AG04450 (cell line): Measurements from ENCODE around the gene CD70. TPM values are rescaled to one million over a fixed set of nuclear protein-coding genes. Genes with fewer than 3 reads are reported as not detected.

Experiments
- CTCF ChIA-PET: fragments of 300-600, 350-600 bp; formaldehyde crosslinking; extraction: SDS; loops from one replicate; lab custom pipeline; 2022; ENCODE audit warnings: antibody characterized with exemption, inconsistent platforms; lab: Charles Lee
- POLR2A ChIA-PET: fragments of 350-600 bp; formaldehyde crosslinking; extraction: SDS; loops from one replicate; lab custom pipeline; 2021; ENCODE audit warnings: antibody characterized with exemption, inconsistent platforms; lab: Yijun Ruan, JAX
- DNase-seq: peaks from one replicate; pipeline ENCODE4 v3.0.0-alpha.2; 2011; ENCODE audit warnings: low read depth, low spot score
- H3K27ac ChIP-seq: one replicate; pipeline ENCODE4 v1.5.1; 2012; ENCODE audit warnings: low read depth, low read length, control low read depth
- H3K27me3 ChIP-seq: one replicate; pipeline ENCODE4 v1.6.0; 2012; ENCODE audit warnings: low read length; ENCODE audit not compliant: control insufficient read depth, insufficient read depth
- H3K4me3 ChIP-seq: 2 replicates; pipeline ENCODE4 v1.5.1; 2011; ENCODE audit warnings: mild to moderate bottlenecking, low read depth, low read length, control low read depth
- H3K9me3 ChIP-seq: 2 replicates; pipeline ENCODE4 v1.5.1; 2012; ENCODE audit warnings: low read length; ENCODE audit not compliant: control insufficient read depth, insufficient read depth
- CTCF ChIP-seq: IDR thresholded peaks from 2 replicates; pipeline ENCODE4 v1.5.1; 2011; ENCODE audit warnings: low read depth, low read length, control low read depth, inconsistent platforms
- polyA plus RNA-seq: library from polyadenylated mRNA; depleted of rRNA; stranded (reverse); fragments of >200 nt; gene quantifications from 2 replicates; pipeline ENCODE4 v1.2.3, GENCODE V29; 2011; rRNA removed
- small RNA-seq: library from RNA; depleted of rRNA; stranded (forward); fragments of <200 nt; gene quantifications from one replicate; pipeline ENCODE3, GENCODE V24; 2012; ENCODE audit warnings: low read depth; ENCODE audit not compliant: insufficient read length

The CD70 gene
- polyA plus RNA-seq, 1 experiment, result not detected

DNA sequence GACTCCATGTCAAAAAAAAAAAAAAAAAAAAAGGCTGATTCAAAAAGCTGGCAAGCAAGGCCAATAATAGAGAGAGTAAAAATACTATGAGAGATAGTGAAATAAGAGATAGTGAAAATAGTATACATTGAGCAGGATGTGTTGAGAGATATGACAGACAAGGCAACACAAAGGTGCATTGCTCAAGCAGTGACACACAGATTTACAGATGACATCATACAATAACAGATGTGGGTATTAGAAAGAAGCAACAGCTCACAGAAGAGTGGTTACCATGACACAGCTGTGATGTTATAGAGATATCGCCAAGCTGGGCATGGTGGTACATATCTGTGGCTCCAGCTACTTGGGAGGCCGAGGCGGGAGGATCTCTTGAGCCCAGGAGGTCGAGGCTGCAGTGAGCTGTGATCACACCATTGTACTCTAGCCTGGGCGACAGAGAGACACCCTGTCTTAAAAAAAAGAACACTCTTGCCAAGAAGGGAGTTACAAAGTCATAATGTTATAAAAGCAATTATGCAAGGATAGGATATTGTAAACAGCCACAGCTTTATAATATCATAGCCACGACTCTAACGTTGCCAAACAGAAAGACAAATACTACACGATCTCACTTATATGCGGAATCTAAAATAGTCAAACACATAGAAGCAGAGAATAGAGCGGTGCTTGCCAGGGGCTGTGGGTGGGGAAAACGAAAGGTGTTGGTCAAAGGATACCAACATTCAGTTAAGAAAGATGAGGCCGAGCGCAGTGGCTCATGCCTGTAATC lies 49.8 kb downstream of the CD70 start:
- ChIA-PET CTCF (interaction anchor here (0.7 kb wide), 1 partner anchor 270 kb away, joined by 3 read pairs; no protein-coding TSS in a partner anchor), POLR2A (interaction anchor here (0.6 kb wide), 1 partner anchor 28 kb away, joined by 3 read pairs; no protein-coding TSS in a partner anchor)
- no peak overlapping the region for H3K4me3 ChIP-seq
- H3K27ac ChIP-seq, result no peak overlapping the region
- TF ChIP-seq CTCF, result no peak
- no peak for DNase-seq
- H3K9me3 ChIP-seq, result no peaks in the 10 kb centered on the region
- no peaks in the 10 kb centered on the region for H3K27me3 ChIP-seq

DNA sequence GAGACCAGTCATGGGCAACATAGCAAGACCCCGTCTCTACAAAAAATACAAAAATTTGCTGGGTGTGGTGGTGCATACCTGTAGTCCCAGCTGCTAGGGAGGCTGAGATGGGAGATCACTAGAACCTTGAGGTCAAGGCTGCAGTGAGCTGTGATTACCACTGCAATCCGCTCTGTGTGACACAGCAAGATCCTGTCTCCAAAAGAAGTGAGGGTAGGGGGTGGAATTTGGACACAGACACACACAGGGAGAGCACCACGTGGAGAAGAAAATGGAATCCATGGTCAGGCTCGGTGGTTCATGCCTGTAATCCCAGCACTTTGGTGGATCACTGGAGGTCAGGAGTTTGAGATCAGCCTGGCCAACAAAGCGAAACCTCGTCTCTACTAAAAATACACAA lies 51.4 kb downstream of the CD70 start:
- no peak overlapping the region for H3K27ac ChIP-seq
- TF ChIP-seq CTCF, result no peak
- ChIA-PET POLR2A (no interaction called here), CTCF (no interaction called here)
- no peaks in the 10 kb centered on the region; the same call in 1 of the 2 replicates for H3K9me3 ChIP-seq
- H3K4me3 ChIP-seq, result no peak overlapping the region
- no peaks in the 10 kb centered on the region for H3K27me3 ChIP-seq
- DNase-seq, result no peak

Small RNA genes lying within 50 kb of the gene (small RNA-seq; reads per million reads assigned to genes)
- not detected for gene RF00019

Other genes with a start within 250 kb of the CD70 start
- 34.5 and 50.9 TPM in 2 replicates for gene CLPP, start 229.6 kb downstream of the CD70 start, polyA plus RNA-seq
- 11.6 and 16.4 TPM in 2 replicates for gene ALKBH7, start 218.4 kb downstream of the CD70 start, polyA plus RNA-seq
- gene PSPN, start 215.2 kb downstream of the CD70 start, polyA plus RNA-seq, result 0.41 and 0.57 TPM in 2 replicates
- 33.7 and 43.7 TPM in 2 replicates for gene GTF2F1, start 198.0 kb downstream of the CD70 start, polyA plus RNA-seq
- gene KHSRP, start 166.3 kb downstream of the CD70 start, polyA plus RNA-seq, result 57.0 and 66.7 TPM in 2 replicates
- gene SLC25A41, start 157.4 kb downstream of the CD70 start, polyA plus RNA-seq, result not detected in 2 replicates
- 8.0 and 13.9 TPM in 2 replicates for gene SLC25A23, start 131.4 kb downstream of the CD70 start, polyA plus RNA-seq
- not detected in 2 replicates for gene CRB3, start 126.9 kb downstream of the CD70 start, polyA plus RNA-seq
- not detected in 2 replicates for gene DENND1C, start 109.4 kb downstream of the CD70 start, polyA plus RNA-seq
- not detected in 2 replicates for gene TUBB4A, start 88.8 kb downstream of the CD70 start, polyA plus RNA-seq
- 0.14 and 0.16 TPM in 2 replicates for gene TNFSF9, start 60.1 kb downstream of the CD70 start, polyA plus RNA-seq
- not detected in 2 replicates for gene TNFSF14, start 79.0 kb upstream of the CD70 start, polyA plus RNA-seq
- gene C3, start 129.5 kb upstream of the CD70 start, polyA plus RNA-seq, result 1.6 and 1.8 TPM in 2 replicates
- 34.5 and 50.8 TPM in 2 replicates for gene GPR108, start 146.4 kb upstream of the CD70 start, polyA plus RNA-seq
- gene TRIP10, start 148.5 kb upstream of the CD70 start, polyA plus RNA-seq, result 27.6 and 29.3 TPM in 2 replicates
- not detected in 2 replicates for gene SH2D3A, start 176.3 kb upstream of the CD70 start, polyA plus RNA-seq
- gene VAV1, start 181.6 kb upstream of the CD70 start, polyA plus RNA-seq, result not detected in 2 replicates